HepG2 (cell line): Measurements from ENCODE around the gene CHMP4B. TPM values are rescaled to one million over a fixed set of nuclear protein-coding genes. Genes with fewer than 3 reads are reported as not detected.
A peak's percentile ranks its signal among the peaks of the same experiment; 100 is the strongest.

Experiments
- BRD4 ChIP-seq: sonication (generic); formaldehyde crosslinking; IDR thresholded peaks from 2 replicates; pipeline ENCODE4 v1.4.0; 2020; ENCODE audit warnings: missing genetic modification reagents
- GFI1 ChIP-seq: sonication (generic); formaldehyde crosslinking; IDR thresholded peaks from 2 replicates; pipeline ENCODE4 v1.5.0; 2020; ENCODE audit warnings: missing genetic modification reagents, mild to moderate bottlenecking, borderline replicate concordance
- MAF1 ChIP-seq: sonication (generic); formaldehyde crosslinking; IDR thresholded peaks from 2 replicates; pipeline ENCODE4 v1.5.0; 2020; ENCODE audit warnings: missing genetic modification reagents, borderline replicate concordance
- MEF2D ChIP-seq: sonication (generic); formaldehyde crosslinking; IDR thresholded peaks from 2 replicates; pipeline ENCODE4 v1.5.1; 2020; ENCODE audit warnings: mild to moderate bottlenecking, missing genetic modification reagents
- SP1 ChIP-seq, 2 experiments: fragments of 450-650 bp in 1 of 2; sonication (generic) in 1 of 2; formaldehyde crosslinking in 1 of 2; IDR thresholded peaks; 2 replicates each; pipeline versions ENCODE4 v1.4.0 to v1.6.1; 2016 to 2020; ENCODE audit warnings: missing genetic modification reagents in 1 of 2
- STAT5B ChIP-seq: sonication (generic); formaldehyde crosslinking; IDR thresholded peaks from 2 replicates; pipeline ENCODE4 v1.4.0; 2020; ENCODE audit warnings: missing genetic modification reagents
- U2AF2 ChIP-seq: fragments of 200-400 bp; formaldehyde crosslinking; IDR thresholded peaks from 2 replicates; pipeline ENCODE4 v1.6.1; 2017; ENCODE audit warnings: low read depth, mild to moderate bottlenecking, low read length
- ZFYVE20 ChIP-seq: sonication (generic); formaldehyde crosslinking; IDR thresholded peaks from 2 replicates; pipeline ENCODE4 v1.8.0; 2023; ENCODE audit warnings: low read depth, mild to moderate bottlenecking, moderate library complexity, missing genetic modification reagents, borderline replicate concordance
- ZNF3 ChIP-seq: IDR thresholded peaks from 2 replicates; pipeline ENCODE4 v1.7.0; 2017; ENCODE audit warnings: inconsistent platforms
- polyA plus RNA-seq, 8 experiments: library from polyadenylated mRNA; depleted of rRNA in 3 of 8; stranded (reverse) in 7 of 8; unstranded in 1 of 8; fragments of >200 nt; fragmentation: Illumina TruSeq in 4 of 8; extraction: Trizol in 4 of 8; gene quantifications; 2 replicates each; pipeline versions ENCODE4 v1.2.1 to v1.2.3, GENCODE V29; 2011 to 2016; ENCODE audit warnings: low read depth in 4 of 8, missing spikeins in 1 of 8, mixed read lengths in 1 of 8; ENCODE audit not compliant: insufficient read depth in 1 of 8
- total RNA-seq, 5 experiments: library from RNA; depleted of rRNA; stranded (reverse); fragments of >200 nt; fragmentation: Illumina TruSeq; extraction: Trizol; gene quantifications; 2 replicates each; pipeline ENCODE4 v1.2.3, GENCODE V29; 2016; ENCODE audit warnings: low read depth in 1 of 5
- TF ChIP-seq, protein P1 (sequence below): sonication (generic); formaldehyde crosslinking; IDR thresholded peaks from 2 replicates; pipeline ENCODE4 v1.4.0; 2020; ENCODE audit warnings: missing genetic modification reagents
- TF ChIP-seq, protein P2 (sequence below): sonication (generic); formaldehyde crosslinking; IDR thresholded peaks from 2 replicates; pipeline ENCODE4 v1.5.0; 2020; ENCODE audit warnings: missing genetic modification reagents
- TF ChIP-seq, protein P3 (sequence below): sonication (generic); formaldehyde crosslinking; IDR thresholded peaks from 2 replicates; pipeline ENCODE4 v1.4.0; 2020; ENCODE audit warnings: missing genetic modification reagents, borderline replicate concordance
- TF ChIP-seq, protein P4 (sequence below): sonication (generic); formaldehyde crosslinking; IDR thresholded peaks from 2 replicates; pipeline ENCODE4 v1.4.0; 2020; ENCODE audit warnings: missing genetic modification reagents
- TF ChIP-seq, protein P5 (sequence below): sonication (generic); formaldehyde crosslinking; IDR thresholded peaks from 2 replicates; pipeline ENCODE4 v1.5.0; 2020; ENCODE audit warnings: mild to moderate bottlenecking, missing genetic modification reagents

The CHMP4B gene
- total and polyA plus RNA-seq, 2 of the 13 experiments (the other 11 are each of a cell fraction or from before 2014, with no cell fraction given), result 40.1 to 45.6 TPM

DNA sequence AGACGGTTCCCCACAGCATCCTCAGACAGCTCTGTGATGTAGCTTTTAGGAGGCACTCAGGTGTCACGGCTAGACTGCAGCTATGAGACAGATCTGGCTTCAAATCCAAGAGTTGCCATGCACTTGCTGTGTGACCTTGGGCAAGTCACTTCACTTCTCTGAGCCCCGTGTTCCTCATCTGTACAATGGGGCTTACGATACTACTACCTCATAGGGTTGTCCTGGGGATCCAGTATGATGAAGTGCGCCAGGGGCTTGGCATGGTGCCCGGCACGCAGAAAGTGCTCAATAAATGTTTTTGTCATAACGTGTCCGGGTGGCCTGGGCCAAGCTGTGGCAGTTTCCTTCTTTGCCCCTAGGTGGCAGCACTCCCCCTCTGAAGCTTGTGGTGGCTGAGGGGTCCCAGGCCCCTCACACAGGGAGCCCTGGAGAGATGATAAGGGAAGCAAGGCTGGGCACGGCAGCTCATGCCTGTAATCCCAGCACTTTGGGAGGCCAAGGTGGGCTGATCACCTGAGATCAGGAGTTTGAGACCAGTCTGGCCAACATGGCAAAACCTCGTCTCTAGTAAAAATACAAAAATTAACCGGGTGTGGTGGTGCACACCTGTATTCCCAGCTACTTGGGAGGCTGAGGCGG lies 19.1 kb upstream of the CHMP4B start (continued):
- no peak for TF ChIP-seq ZFYVE20 (CRISPR knock-in tag)
- TF ChIP-seq BRD4 (CRISPR knock-in tag), result no peak
- no peak for TF ChIP-seq MAF1 (CRISPR knock-in tag)
- TF ChIP-seq, protein P1, sequence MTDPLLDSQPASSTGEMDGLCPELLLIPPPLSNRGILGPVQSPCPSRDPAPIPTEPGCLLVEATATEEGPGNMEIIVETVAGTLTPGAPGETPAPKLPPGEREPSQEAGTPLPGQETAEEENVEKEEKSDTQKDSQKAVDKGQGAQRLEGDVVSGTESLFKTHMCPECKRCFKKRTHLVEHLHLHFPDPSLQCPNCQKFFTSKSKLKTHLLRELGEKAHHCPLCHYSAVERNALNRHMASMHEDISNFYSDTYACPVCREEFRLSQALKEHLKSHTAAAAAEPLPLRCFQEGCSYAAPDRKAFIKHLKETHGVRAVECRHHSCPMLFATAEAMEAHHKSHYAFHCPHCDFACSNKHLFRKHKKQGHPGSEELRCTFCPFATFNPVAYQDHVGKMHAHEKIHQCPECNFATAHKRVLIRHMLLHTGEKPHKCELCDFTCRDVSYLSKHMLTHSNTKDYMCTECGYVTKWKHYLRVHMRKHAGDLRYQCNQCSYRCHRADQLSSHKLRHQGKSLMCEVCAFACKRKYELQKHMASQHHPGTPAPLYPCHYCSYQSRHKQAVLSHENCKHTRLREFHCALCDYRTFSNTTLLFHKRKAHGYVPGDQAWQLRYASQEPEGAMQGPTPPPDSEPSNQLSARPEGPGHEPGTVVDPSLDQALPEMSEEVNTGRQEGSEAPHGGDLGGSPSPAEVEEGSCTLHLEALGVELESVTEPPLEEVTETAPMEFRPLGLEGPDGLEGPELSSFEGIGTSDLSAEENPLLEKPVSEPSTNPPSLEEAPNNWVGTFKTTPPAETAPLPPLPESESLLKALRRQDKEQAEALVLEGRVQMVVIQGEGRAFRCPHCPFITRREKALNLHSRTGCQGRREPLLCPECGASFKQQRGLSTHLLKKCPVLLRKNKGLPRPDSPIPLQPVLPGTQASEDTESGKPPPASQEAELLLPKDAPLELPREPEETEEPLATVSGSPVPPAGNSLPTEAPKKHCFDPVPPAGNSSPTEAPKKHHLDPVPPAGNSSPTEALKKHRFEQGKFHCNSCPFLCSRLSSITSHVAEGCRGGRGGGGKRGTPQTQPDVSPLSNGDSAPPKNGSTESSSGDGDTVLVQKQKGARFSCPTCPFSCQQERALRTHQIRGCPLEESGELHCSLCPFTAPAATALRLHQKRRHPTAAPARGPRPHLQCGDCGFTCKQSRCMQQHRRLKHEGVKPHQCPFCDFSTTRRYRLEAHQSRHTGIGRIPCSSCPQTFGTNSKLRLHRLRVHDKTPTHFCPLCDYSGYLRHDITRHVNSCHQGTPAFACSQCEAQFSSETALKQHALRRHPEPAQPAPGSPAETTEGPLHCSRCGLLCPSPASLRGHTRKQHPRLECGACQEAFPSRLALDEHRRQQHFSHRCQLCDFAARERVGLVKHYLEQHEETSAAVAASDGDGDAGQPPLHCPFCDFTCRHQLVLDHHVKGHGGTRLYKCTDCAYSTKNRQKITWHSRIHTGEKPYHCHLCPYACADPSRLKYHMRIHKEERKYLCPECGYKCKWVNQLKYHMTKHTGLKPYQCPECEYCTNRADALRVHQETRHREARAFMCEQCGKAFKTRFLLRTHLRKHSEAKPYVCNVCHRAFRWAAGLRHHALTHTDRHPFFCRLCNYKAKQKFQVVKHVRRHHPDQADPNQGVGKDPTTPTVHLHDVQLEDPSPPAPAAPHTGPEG, result no peak
- no peak for TF ChIP-seq STAT5B
- TF ChIP-seq, protein P2, sequence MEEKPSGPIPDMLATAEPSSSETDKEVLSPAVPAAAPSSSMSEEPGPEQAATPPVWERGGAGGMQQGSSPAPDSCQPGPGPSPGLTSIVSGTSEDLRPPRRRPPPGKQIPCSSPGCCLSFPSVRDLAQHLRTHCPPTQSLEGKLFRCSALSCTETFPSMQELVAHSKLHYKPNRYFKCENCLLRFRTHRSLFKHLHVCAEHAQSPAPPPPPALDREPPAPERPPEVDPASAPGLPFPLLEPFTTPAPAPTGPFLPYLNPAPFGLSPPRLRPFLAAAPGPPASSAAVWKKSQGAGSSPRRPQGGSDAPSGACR (CRISPR knock-in tag), result no peak
- TF ChIP-seq ZNF3 (CRISPR knock-in tag), result no peak; the same call in 1 of the 2 replicates
- TF ChIP-seq, protein P3, sequence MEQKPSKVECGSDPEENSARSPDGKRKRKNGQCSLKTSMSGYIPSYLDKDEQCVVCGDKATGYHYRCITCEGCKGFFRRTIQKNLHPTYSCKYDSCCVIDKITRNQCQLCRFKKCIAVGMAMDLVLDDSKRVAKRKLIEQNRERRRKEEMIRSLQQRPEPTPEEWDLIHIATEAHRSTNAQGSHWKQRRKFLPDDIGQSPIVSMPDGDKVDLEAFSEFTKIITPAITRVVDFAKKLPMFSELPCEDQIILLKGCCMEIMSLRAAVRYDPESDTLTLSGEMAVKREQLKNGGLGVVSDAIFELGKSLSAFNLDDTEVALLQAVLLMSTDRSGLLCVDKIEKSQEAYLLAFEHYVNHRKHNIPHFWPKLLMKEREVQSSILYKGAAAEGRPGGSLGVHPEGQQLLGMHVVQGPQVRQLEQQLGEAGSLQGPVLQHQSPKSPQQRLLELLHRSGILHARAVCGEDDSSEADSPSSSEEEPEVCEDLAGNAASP (CRISPR knock-in tag), result no peak
- TF ChIP-seq U2AF2, result no peak
- TF ChIP-seq GFI1, result no peak
- no peak for TF ChIP-seq MEF2D (CRISPR knock-in tag)
- TF ChIP-seq, protein P4, sequence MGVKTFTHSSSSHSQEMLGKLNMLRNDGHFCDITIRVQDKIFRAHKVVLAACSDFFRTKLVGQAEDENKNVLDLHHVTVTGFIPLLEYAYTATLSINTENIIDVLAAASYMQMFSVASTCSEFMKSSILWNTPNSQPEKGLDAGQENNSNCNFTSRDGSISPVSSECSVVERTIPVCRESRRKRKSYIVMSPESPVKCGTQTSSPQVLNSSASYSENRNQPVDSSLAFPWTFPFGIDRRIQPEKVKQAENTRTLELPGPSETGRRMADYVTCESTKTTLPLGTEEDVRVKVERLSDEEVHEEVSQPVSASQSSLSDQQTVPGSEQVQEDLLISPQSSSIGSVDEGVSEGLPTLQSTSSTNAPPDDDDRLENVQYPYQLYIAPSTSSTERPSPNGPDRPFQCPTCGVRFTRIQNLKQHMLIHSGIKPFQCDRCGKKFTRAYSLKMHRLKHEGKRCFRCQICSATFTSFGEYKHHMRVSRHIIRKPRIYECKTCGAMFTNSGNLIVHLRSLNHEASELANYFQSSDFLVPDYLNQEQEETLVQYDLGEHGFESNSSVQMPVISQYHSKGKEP, result no peak
- TF ChIP-seq SP1 (IDR thresholded peaks at IDR 0.05), result no peak
- TF ChIP-seq SP1 (CRISPR knock-in tag; IDR thresholded peaks at IDR 0.05), result 0 out of 2 replicates have a peak, but pooled peaks have one; percentile 44
- TF ChIP-seq, protein P5, sequence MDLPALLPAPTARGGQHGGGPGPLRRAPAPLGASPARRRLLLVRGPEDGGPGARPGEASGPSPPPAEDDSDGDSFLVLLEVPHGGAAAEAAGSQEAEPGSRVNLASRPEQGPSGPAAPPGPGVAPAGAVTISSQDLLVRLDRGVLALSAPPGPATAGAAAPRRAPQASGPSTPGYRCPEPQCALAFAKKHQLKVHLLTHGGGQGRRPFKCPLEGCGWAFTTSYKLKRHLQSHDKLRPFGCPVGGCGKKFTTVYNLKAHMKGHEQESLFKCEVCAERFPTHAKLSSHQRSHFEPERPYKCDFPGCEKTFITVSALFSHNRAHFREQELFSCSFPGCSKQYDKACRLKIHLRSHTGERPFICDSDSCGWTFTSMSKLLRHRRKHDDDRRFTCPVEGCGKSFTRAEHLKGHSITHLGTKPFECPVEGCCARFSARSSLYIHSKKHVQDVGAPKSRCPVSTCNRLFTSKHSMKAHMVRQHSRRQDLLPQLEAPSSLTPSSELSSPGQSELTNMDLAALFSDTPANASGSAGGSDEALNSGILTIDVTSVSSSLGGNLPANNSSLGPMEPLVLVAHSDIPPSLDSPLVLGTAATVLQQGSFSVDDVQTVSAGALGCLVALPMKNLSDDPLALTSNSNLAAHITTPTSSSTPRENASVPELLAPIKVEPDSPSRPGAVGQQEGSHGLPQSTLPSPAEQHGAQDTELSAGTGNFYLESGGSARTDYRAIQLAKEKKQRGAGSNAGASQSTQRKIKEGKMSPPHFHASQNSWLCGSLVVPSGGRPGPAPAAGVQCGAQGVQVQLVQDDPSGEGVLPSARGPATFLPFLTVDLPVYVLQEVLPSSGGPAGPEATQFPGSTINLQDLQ, result 0 out of 2 replicates have a peak, but pooled peaks have one; percentile 29
